SK-N-SH treated with all-trans-retinoic acid at 6 μM for 48 hours (cell line): ENCODE results near the gene PDE7B.

Source experiments
- ATAC-seq: fragments of 200-7000 bp; cut with Tn5 transposase; 3 replicates; pipeline ENCODE4 v1.9.1; 2020; ENCODE audit warnings: mild to moderate bottlenecking, moderate library complexity
- ARNTL ChIP-seq: fragments of 450-650 bp; formaldehyde crosslinking; IDR thresholded peaks from 2 replicates; pipeline ENCODE4 v1.5.0; 2020; ENCODE audit warnings: low read depth, mild to moderate bottlenecking, moderate library complexity, borderline replicate concordance
- BACH2 ChIP-seq: fragments of 250-450 bp; sonication (Bioruptor Pico); IDR thresholded peaks from 2 replicates; pipeline ENCODE4 v1.9.0; 2021; ENCODE audit warnings: mild to moderate bottlenecking, borderline replicate concordance
- CREB5 ChIP-seq: fragments of 250-450 bp; sonication (Bioruptor Pico); IDR thresholded peaks from 2 replicates; pipeline ENCODE4 v1.5.1; 2020; ENCODE audit warnings: low read depth, mild to moderate bottlenecking, moderate library complexity
- CSDC2 ChIP-seq: fragments of 250-450 bp; sonication (Bioruptor Pico); IDR thresholded peaks from 2 replicates; pipeline ENCODE4 v1.5.0; 2020; ENCODE audit warnings: mild to moderate bottlenecking, moderate library complexity
- ESRRG ChIP-seq: fragments of 250-450 bp; sonication (Bioruptor Pico); IDR thresholded peaks from 2 replicates; pipeline ENCODE4 v1.6.1; 2021; ENCODE audit warnings: mild to moderate bottlenecking
- GLIS3 ChIP-seq: fragments of 250-450 bp; sonication (Bioruptor Pico); IDR thresholded peaks from 2 replicates; pipeline ENCODE4 v1.5.0; 2020; ENCODE audit warnings: mild to moderate bottlenecking, moderate library complexity
- ISL1 ChIP-seq: fragments of 250-450 bp; sonication (Bioruptor Pico); IDR thresholded peaks from 2 replicates; pipeline ENCODE4 v2.1.2; 2022; ENCODE audit warnings: mild to moderate bottlenecking, moderate library complexity
- OSR1 ChIP-seq: fragments of 250-450 bp; sonication (Bioruptor Pico); IDR thresholded peaks from 2 replicates; pipeline ENCODE4 v1.8.0; 2022; ENCODE audit warnings: moderate library complexity, mild to moderate bottlenecking, inconsistent platforms
- POU6F1 ChIP-seq: fragments of 250-450 bp; sonication (Bioruptor Pico); IDR thresholded peaks from 2 replicates; pipeline ENCODE4 v1.8.0; 2021; ENCODE audit warnings: low read depth, mild to moderate bottlenecking, moderate library complexity, borderline replicate concordance
- PPARA ChIP-seq: fragments of 250-450 bp; sonication (Bioruptor Pico); IDR thresholded peaks from 2 replicates; pipeline ENCODE4 v1.5.0; 2020; ENCODE audit warnings: mild to moderate bottlenecking, borderline replicate concordance
- RARB ChIP-seq: fragments of 250-450 bp; sonication (Bioruptor Pico); IDR thresholded peaks from 2 replicates; pipeline ENCODE4 v1.8.0; 2021; ENCODE audit warnings: mild to moderate bottlenecking, moderate library complexity
- SNAI2 ChIP-seq: fragments of 250-450 bp; sonication (Bioruptor Pico); IDR thresholded peaks from 2 replicates; pipeline ENCODE4 v1.5.0; 2020; ENCODE audit warnings: mild to moderate bottlenecking, moderate library complexity
- TCF4 ChIP-seq: fragments of 250-450 bp; sonication (Bioruptor Pico); IDR thresholded peaks from 2 replicates; pipeline ENCODE4 v1.8.0; 2021; ENCODE audit warnings: mild to moderate bottlenecking, moderate library complexity, borderline replicate concordance
- TOX ChIP-seq: fragments of 250-450 bp; sonication (Bioruptor Pico); IDR thresholded peaks from 2 replicates; pipeline ENCODE4 v1.8.0; 2021; ENCODE audit warnings: mild to moderate bottlenecking, moderate library complexity, borderline replicate concordance
- ZC3H10 ChIP-seq: fragments of 250-450 bp; sonication (Bioruptor Pico); IDR thresholded peaks from 2 replicates; pipeline ENCODE4 v1.5.1; 2021; ENCODE audit warnings: mild to moderate bottlenecking, moderate library complexity
- ZFP3 ChIP-seq: fragments of 250-450 bp; sonication (Bioruptor Pico); IDR thresholded peaks from 2 replicates; pipeline ENCODE4 v1.5.0; 2020; ENCODE audit warnings: mild to moderate bottlenecking, moderate library complexity
- ZFP30 ChIP-seq: fragments of 450-650 bp; formaldehyde crosslinking; IDR thresholded peaks from 2 replicates; pipeline ENCODE4 v1.5.0; 2022; ENCODE audit warnings: mild to moderate bottlenecking, moderate library complexity
- ZNF565 ChIP-seq: fragments of 450-650 bp; formaldehyde crosslinking; conservative IDR thresholded peaks from 2 replicates; pipeline ENCODE4 v1.5.0; 2020; ENCODE audit warnings: low read depth, mild to moderate bottlenecking, moderate library complexity
- ZNF70 ChIP-seq: fragments of 450-650 bp; formaldehyde crosslinking; IDR thresholded peaks from 2 replicates; pipeline ENCODE4 v1.5.0; 2020; ENCODE audit warnings: mild to moderate bottlenecking, moderate library complexity
- ZNF8 ChIP-seq: fragments of 450-650 bp; formaldehyde crosslinking; IDR thresholded peaks from 2 replicates; pipeline ENCODE4 v1.5.0; 2020; ENCODE audit warnings: mild to moderate bottlenecking, moderate library complexity
- TF ChIP-seq, protein P1 (sequence below): fragments of 250-450 bp; sonication (Bioruptor Pico); IDR thresholded peaks from 2 replicates; pipeline ENCODE4 v1.5.1; 2021; ENCODE audit warnings: mild to moderate bottlenecking, moderate library complexity

Gene PDE7B

DNA sequence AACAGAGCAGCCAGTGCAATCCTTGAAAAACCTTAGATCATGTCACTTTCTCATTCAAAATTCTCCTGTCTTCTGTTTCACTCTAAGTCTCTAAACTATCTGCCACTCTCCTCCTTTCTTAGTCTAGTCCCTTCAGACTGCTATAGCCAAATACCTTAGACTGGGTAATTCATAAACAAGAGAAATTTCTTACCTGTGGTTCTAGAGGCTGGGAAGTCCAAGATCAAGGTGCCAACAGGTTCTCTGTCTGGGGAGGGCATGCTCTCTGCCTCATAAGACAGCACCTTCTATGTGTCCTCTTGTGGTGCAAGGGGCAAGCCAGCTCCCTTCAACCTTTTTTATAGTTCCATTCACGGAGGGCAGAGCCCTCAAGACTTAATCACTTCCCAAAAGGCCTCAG lies 242.3 kb downstream of the PDE7B start:
- ATAC-seq: no peak
- no peak for TF ChIP-seq ZNF565
- no peak for TF ChIP-seq ISL1
- TF ChIP-seq ZNF8 (CRISPR knock-in tag): no peak
- no peak for TF ChIP-seq PPARA (CRISPR knock-in tag)
- no peak for TF ChIP-seq TOX (CRISPR knock-in tag)
- no peak for TF ChIP-seq TCF4
- TF ChIP-seq RARB (CRISPR knock-in tag): no peak
- no peak for TF ChIP-seq POU6F1 (CRISPR knock-in tag)
- no peak for TF ChIP-seq ARNTL
- TF ChIP-seq, protein P1, sequence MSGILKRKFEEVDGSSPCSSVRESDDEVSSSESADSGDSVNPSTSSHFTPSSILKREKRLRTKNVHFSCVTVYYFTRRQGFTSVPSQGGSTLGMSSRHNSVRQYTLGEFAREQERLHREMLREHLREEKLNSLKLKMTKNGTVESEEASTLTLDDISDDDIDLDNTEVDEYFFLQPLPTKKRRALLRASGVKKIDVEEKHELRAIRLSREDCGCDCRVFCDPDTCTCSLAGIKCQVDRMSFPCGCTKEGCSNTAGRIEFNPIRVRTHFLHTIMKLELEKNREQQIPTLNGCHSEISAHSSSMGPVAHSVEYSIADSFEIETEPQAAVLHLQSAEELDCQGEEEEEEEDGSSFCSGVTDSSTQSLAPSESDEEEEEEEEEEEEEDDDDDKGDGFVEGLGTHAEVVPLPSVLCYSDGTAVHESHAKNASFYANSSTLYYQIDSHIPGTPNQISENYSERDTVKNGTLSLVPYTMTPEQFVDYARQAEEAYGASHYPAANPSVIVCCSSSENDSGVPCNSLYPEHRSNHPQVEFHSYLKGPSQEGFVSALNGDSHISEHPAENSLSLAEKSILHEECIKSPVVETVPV (CRISPR knock-in tag): no peak
- TF ChIP-seq ZNF70 (CRISPR knock-in tag): no peak
- TF ChIP-seq ESRRG (CRISPR knock-in tag): no peak
- no peak for TF ChIP-seq CSDC2 (CRISPR knock-in tag)
- TF ChIP-seq ZFP3 (CRISPR knock-in tag): no peak
- TF ChIP-seq ZFP30 (CRISPR knock-in tag): no peak
- TF ChIP-seq ZC3H10 (CRISPR knock-in tag): no peak
- no peak for TF ChIP-seq CREB5 (CRISPR knock-in tag)
- no peak for TF ChIP-seq OSR1

GRCh38 chr6:136094812-136095211 lies 243.3 kb downstream of the PDE7B start:
- TF ChIP-seq PPARA (CRISPR knock-in tag) (no peak), GLIS3 (no peak), CREB5 (CRISPR knock-in tag) (no peak), CSDC2 (CRISPR knock-in tag) (no peak), ZNF70 (CRISPR knock-in tag) (no peak), ARNTL (no peak), ZFP3 (CRISPR knock-in tag) (no peak), ZC3H10 (CRISPR knock-in tag) (no peak), ISL1 (no peak), SNAI2 (CRISPR knock-in tag) (no peak), ZNF565 (no peak), ZNF8 (CRISPR knock-in tag) (no peak), BACH2 (no peak), RARB (CRISPR knock-in tag) (no peak)
- ATAC-seq: no peak

DNA sequence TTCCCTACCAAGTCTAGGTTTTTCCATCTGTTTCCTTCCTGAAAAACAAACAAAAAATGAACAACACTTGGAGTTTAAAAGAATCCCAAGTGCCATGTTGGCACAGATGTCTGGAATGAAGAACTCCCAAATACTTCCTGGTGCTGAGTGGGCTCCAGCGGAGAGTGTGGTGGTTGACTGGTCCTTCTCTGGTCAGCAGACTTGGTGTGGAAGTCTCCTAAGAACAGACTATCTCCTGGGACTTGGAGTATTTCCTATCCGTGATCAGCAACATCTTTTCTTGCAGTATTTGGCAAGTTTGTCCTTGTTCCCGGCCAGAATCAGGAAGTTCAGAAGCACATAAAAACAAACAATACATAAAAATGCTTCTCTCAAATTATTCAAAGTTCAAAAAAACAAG lies 244.5 kb downstream of the PDE7B start:
- ATAC-seq: no peak
- TF ChIP-seq ZC3H10 (CRISPR knock-in tag) (no peak), PPARA (CRISPR knock-in tag) (no peak), ZFP3 (CRISPR knock-in tag) (no peak), ZNF565 (no peak), ZNF70 (CRISPR knock-in tag) (no peak)

DNA sequence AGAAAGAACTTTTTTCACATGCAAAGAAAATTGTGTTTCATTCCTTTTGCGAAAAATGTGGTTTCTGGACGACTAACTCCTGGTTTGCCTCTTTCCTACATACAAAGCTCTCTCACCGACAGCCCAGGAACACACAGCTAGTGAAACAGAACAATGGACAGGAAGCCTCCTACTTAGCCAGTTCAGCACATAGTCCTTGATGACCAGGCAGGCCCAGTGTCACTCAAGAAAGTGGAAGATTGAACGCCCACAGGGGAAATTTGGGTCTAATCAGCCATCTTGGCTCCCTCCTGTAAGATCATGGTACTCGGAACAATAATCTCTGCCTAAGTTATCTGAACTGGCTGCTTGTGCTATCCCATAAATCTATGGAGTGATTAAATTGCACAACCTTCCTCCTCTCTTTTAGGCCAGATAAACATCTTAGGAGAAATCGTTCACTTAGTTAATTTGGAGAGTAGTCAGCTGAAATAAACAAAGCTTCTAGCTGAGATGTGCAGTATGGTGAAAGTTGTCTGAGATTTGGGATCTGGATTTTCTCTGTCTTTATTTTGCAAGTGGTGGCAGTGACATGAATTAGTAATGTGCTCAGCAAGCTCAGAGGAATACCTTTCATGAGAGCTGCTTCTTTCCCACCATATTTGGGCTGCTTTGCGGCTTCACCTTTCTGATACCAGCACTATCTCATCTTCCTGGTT lies 251.6 kb downstream of the PDE7B start:
- ATAC-seq: peak; percentile 70
- TF ChIP-seq ISL1 (peak; percentile 80), SNAI2 (CRISPR knock-in tag) (no peak), BACH2 (no peak), POU6F1 (CRISPR knock-in tag) (no peak), PPARA (CRISPR knock-in tag) (peak; percentile 18; the same call in 1 of the 2 replicates)
- TF ChIP-seq, protein P1 (CRISPR knock-in tag): 0 out of 2 replicates have a peak, but pooled peaks have one; percentile 38
